Activated CD4-positive, CD25-positive, alpha-beta regulatory T cell (primary cell): ENCODE measurements around the gene CDC42SE2.
"Not testable (repeated sequence)": the region's sequence is repeated elsewhere in the genome, so short reads cannot be mapped to it uniquely, and the experiment has no call there.

Experiments used
- DNase-seq, 4 experiments: peaks; one replicate each; lab custom pipeline; 2025; lab: John Stamatoyannopoulos, UW

CDC42SE2 gene

GRCh38 chr5:131250751-131251475 lies 12.9 kb upstream of the CDC42SE2 start:
- no peak for DNase-seq

GRCh38 chr5:131252824-131253171 lies 11.1 kb upstream of the CDC42SE2 start:
- peak; percentile 18 to 62 (median 40) for DNase-seq

- not testable (repeated sequence) for DNase-seq
Observed at GRCh38 chr5:131254025-131254424, 9.8 kb upstream of the CDC42SE2 start.

- no peak for DNase-seq
Observed at GRCh38 chr5:131254741-131255140, 9.1 kb upstream of the CDC42SE2 start.

- no peak for DNase-seq
Observed at GRCh38 chr5:131256507-131256823, 7.4 kb upstream of the CDC42SE2 start.

- no peak for DNase-seq
Observed at GRCh38 chr5:131258733-131259132, 5.1 kb upstream of the CDC42SE2 start.

- DNase-seq, result no peak
Observed at GRCh38 chr5:131259326-131259725, 4.5 kb upstream of the CDC42SE2 start.

- no peak for DNase-seq
Observed at GRCh38 chr5:131260895-131261294, 3.0 kb upstream of the CDC42SE2 start.

- DNase-seq, result no peak
Observed at GRCh38 chr5:131261483-131261882, 2.4 kb upstream of the CDC42SE2 start.

GRCh38 chr5:131262953-131263541 lies 806 bp upstream of the CDC42SE2 start:
- DNase-seq, result no peak

- DNase-seq, result peak in 3 of 4 experiments; percentile 12 to 25 (median 25)
Observed at GRCh38 chr5:131264451-131265099, 722 bp downstream of the CDC42SE2 start.

GRCh38 chr5:131265311-131265803 lies 1.5 kb downstream of the CDC42SE2 start:
- DNase-seq, result no peak

GRCh38 chr5:131266370-131267060 lies 2.7 kb downstream of the CDC42SE2 start:
- DNase-seq, result no peak

GRCh38 chr5:131268758-131269370 lies 5.0 kb downstream of the CDC42SE2 start:
- no peak for DNase-seq

- DNase-seq, result no peak
Observed at GRCh38 chr5:131270809-131271208, 7.0 kb downstream of the CDC42SE2 start.

GRCh38 chr5:131271888-131272287 lies 8.0 kb downstream of the CDC42SE2 start:
- not testable (repeated sequence) for DNase-seq

- DNase-seq, result no peak
Observed at GRCh38 chr5:131272307-131272706, 8.5 kb downstream of the CDC42SE2 start.

- DNase-seq, result no peak
Observed at GRCh38 chr5:131272724-131273123, 8.9 kb downstream of the CDC42SE2 start.

- no peak for DNase-seq
Observed at GRCh38 chr5:131274326-131275063, 10.6 kb downstream of the CDC42SE2 start.

GRCh38 chr5:131276072-131276471 lies 12.2 kb downstream of the CDC42SE2 start:
- no peak for DNase-seq

GRCh38 chr5:131277447-131277846 lies 13.6 kb downstream of the CDC42SE2 start:
- no peak for DNase-seq
